Measurements from ENCODE around the gene DNAAF6. TPM values are rescaled to one million over a fixed set of nuclear protein-coding genes. Genes with fewer than 3 reads are reported as not detected.

DNAAF6 gene
- total RNA-seq, 1 experiment from 2014 or later, result not detected

DNA sequence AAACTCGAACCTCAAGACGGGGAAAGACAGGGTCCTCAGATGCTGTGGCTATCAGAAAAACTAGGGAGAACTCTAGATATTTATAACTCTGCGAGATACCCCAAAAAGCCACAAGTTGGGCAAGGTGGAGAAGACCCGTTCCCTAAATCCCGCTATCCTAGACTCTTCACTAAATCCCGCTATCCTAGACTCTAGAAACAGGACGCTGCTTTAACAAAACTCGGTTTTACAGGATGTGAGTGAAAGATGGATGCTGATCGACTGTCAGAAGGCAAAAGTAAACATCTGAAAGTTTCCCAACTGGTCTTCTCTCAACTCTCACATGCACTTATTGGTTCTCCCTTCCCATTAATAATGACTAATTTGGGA, 270 bp downstream of the DNAAF6 start:
- no peaks in the 10 kb centered on the region for H3K36me3 ChIP-seq (ENCODE audit: control insufficient read depth, insufficient read depth, low read length)
- H3K27me3 ChIP-seq (replicated peaks; ENCODE audit: control insufficient read depth, insufficient read depth, low read length), result no peaks in the 10 kb centered on the region
- ChIA-PET CTCF (no interaction called here), POLR2A (no interaction called here)
- peak overlapping the region; percentile 59 for H3K27ac Mint-ChIP-seq (ENCODE audit: unreplicated experiment)
- no TSS peak for BruUV-seq (replicated peaks)
- no peaks in the 10 kb centered on the region for H3K9me3 ChIP-seq
- H3K4me3 ChIP-seq (ENCODE audit: low read depth, low read length), result no peak overlapping the region
- H3K36me3 Mint-ChIP-seq (ENCODE audit: insufficient read depth, unreplicated experiment), result peaks cover 13% of the 10 kb centered on the region
- no peaks in the 10 kb centered on the region for H3K9me3 Mint-ChIP-seq (ENCODE audit: unreplicated experiment)
- intact Hi-C loops (cut with micrococcal nuclease; ENCODE audit: unreplicated experiment), result loop anchor here (10.0 kb wide), 2 partner anchors 92 to 212 kb away; partner anchors contain the start of gene RBM41
- H3K4me1 Mint-ChIP-seq (ENCODE audit: low read depth, unreplicated experiment), result no peaks in the 10 kb centered on the region
- H3K27me3 Mint-ChIP-seq (ENCODE audit: insufficient read depth, unreplicated experiment), result no peaks in the 10 kb centered on the region
- H3K4me1 ChIP-seq, result no peaks in the 10 kb centered on the region
- H3K4me3 Mint-ChIP-seq (ENCODE audit: unreplicated experiment), result peak overlapping the region; percentile 77
- DNase-seq, result no peak
- TF ChIP-seq, protein P1, sequence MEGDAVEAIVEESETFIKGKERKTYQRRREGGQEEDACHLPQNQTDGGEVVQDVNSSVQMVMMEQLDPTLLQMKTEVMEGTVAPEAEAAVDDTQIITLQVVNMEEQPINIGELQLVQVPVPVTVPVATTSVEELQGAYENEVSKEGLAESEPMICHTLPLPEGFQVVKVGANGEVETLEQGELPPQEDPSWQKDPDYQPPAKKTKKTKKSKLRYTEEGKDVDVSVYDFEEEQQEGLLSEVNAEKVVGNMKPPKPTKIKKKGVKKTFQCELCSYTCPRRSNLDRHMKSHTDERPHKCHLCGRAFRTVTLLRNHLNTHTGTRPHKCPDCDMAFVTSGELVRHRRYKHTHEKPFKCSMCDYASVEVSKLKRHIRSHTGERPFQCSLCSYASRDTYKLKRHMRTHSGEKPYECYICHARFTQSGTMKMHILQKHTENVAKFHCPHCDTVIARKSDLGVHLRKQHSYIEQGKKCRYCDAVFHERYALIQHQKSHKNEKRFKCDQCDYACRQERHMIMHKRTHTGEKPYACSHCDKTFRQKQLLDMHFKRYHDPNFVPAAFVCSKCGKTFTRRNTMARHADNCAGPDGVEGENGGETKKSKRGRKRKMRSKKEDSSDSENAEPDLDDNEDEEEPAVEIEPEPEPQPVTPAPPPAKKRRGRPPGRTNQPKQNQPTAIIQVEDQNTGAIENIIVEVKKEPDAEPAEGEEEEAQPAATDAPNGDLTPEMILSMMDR (IDR thresholded peaks at IDR 0.05; ENCODE audit: insufficient read depth in 1 of 2, low read depth in 1 of 2, low read length in 1 of 2, severe bottlenecking in 1 of 2, unreplicated experiment in 1 of 2), result no peak

DNA sequence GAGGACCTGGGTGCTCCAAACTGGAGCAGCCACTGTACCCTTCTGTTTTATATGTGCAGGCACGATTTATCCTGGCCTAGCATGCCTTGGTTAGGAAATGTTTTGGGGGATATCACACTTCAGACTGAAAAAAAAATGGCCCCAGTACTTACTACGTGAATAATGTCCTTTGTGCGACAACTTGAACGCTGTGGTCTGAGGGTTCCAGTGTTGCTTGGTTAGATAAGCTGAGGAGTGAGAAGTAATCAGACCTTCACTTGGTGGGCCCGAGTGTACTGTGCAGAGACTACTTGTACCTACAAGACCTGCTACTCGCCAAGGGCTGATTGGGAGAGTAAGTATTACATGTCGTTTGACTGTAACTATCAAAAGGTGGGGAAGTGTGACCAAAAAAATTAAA, 678 bp downstream of the DNAAF6 start:
- TF ChIP-seq, protein P1 (IDR thresholded peaks at IDR 0.05; ENCODE audit: insufficient read depth in 1 of 2, low read depth in 1 of 2, low read length in 1 of 2, severe bottlenecking in 1 of 2, unreplicated experiment in 1 of 2), result no peak
- Mint-ChIP-seq H3K4me1 (ENCODE audit: low read depth, unreplicated experiment) (no peaks in the 10 kb centered on the region), H3K4me3 (ENCODE audit: unreplicated experiment) (no peak overlapping the region), H3K36me3 (ENCODE audit: insufficient read depth, unreplicated experiment) (peaks cover 13% of the 10 kb centered on the region), H3K27me3 (ENCODE audit: insufficient read depth, unreplicated experiment) (no peaks in the 10 kb centered on the region), H3K27ac (ENCODE audit: unreplicated experiment) (no peak overlapping the region), H3K9me3 (ENCODE audit: unreplicated experiment) (no peaks in the 10 kb centered on the region)
- H3K9me3 ChIP-seq, result no peaks in the 10 kb centered on the region
- ChIA-PET CTCF (no interaction called here), POLR2A (no interaction called here)
- H3K36me3 ChIP-seq (ENCODE audit: control insufficient read depth, insufficient read depth, low read length), result no peaks in the 10 kb centered on the region
- H3K27me3 ChIP-seq (replicated peaks; ENCODE audit: control insufficient read depth, insufficient read depth, low read length), result no peaks in the 10 kb centered on the region
- no peak for DNase-seq
- intact Hi-C loops (cut with micrococcal nuclease; ENCODE audit: unreplicated experiment), result loop anchor here (10.0 kb wide), 2 partner anchors 92 to 212 kb away; partner anchors contain the start of gene RBM41
- no peaks in the 10 kb centered on the region for H3K4me1 ChIP-seq
- no TSS peak for BruUV-seq (replicated peaks)
- no peak overlapping the region for H3K4me3 ChIP-seq (ENCODE audit: low read depth, low read length)

DNA sequence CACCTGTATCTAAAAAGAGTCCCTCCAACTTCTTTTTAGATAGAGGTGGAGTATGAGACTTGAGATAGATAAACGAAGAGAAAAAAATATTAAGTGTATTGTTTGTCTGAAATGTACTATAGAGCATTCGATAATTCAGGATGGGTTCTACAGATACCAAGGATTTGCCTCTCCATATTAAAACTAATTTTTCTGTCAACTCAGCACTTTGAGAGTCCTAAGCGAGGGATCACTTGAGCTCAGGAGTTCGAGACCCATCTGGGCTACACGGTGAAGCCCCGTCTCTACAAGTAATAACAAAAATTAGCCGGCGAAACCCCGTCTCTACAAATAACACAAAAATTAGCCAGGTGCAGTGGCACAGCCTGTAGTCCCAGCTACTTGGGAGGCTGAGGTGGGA, 1.5 kb downstream of the DNAAF6 start:
- Mint-ChIP-seq H3K27ac (ENCODE audit: unreplicated experiment) (no peak overlapping the region), H3K27me3 (ENCODE audit: insufficient read depth, unreplicated experiment) (no peaks in the 10 kb centered on the region), H3K4me3 (ENCODE audit: unreplicated experiment) (no peak overlapping the region), H3K9me3 (ENCODE audit: unreplicated experiment) (no peaks in the 10 kb centered on the region), H3K36me3 (ENCODE audit: insufficient read depth, unreplicated experiment) (peaks cover 13% of the 10 kb centered on the region), H3K4me1 (ENCODE audit: low read depth, unreplicated experiment) (no peaks in the 10 kb centered on the region)
- Histone ChIP-seq H3K4me1 (no peaks in the 10 kb centered on the region), H3K9me3 (no peaks in the 10 kb centered on the region), H3K27me3 (replicated peaks; ENCODE audit: control insufficient read depth, insufficient read depth, low read length) (no peaks in the 10 kb centered on the region), H3K4me3 (ENCODE audit: low read depth, low read length) (no peak overlapping the region), H3K36me3 (ENCODE audit: control insufficient read depth, insufficient read depth, low read length) (no peaks in the 10 kb centered on the region)
- POLR2A ChIA-PET, result no interaction called here
- CTCF ChIA-PET, result no interaction called here
- intact Hi-C loops (cut with micrococcal nuclease; ENCODE audit: unreplicated experiment), result loop anchor here (10.0 kb wide), 2 partner anchors 93 to 213 kb away; partner anchors contain the start of gene RBM41
- TF ChIP-seq, protein P1 (IDR thresholded peaks at IDR 0.05; ENCODE audit: insufficient read depth in 1 of 2, low read depth in 1 of 2, low read length in 1 of 2, severe bottlenecking in 1 of 2, unreplicated experiment in 1 of 2), result no peak
- DNase-seq, result no peak
- BruUV-seq (replicated peaks), result no TSS peak
